Stimulated activated CD4-positive, alpha-beta T cell treated with anti-CD3 and anti-CD28 coated beads, Interleukin-1b, Interleukin-23, amount 100 ng/mL, for 1 hour (primary cell): Measurements from ENCODE around the gene SMARCE1.
A peak's percentile ranks its signal among the peaks of the same experiment; 100 is the strongest.
"Not testable (repeated sequence)": the region's sequence is repeated elsewhere in the genome, so short reads cannot be mapped to it uniquely, and the experiment has no call there.

Experiments used
- DNase-seq, 2 donors: peaks; one replicate each; pipeline ENCODE4 v3.0.0-alpha.2; 2020; ENCODE audit warnings: low read depth in 2 of 2

The SMARCE1 gene

GRCh38 chr17:40611840-40612474, 35.7 kb downstream of the SMARCE1 start:
- no peak for DNase-seq

GRCh38 chr17:40610359-40610758, 37.3 kb downstream of the SMARCE1 start:
- DNase-seq, result no peak

GRCh38 chr17:40608061-40608581, 39.5 kb downstream of the SMARCE1 start:
- no peak for DNase-seq

- DNase-seq, result no peak
These were observed 40.0 kb downstream of the SMARCE1 start for GRCh38 chr17:40607641-40608040.

- DNase-seq, result no peak
These were observed 40.9 kb downstream of the SMARCE1 start for GRCh38 chr17:40606548-40607353.

GRCh38 chr17:40605306-40605705, 42.3 kb downstream of the SMARCE1 start:
- no peak for DNase-seq

GRCh38 chr17:40604327-40605080, 43.1 kb downstream of the SMARCE1 start:
- no peak for DNase-seq

GRCh38 chr17:40602445-40603443, 44.9 kb downstream of the SMARCE1 start:
- DNase-seq, result no peak

GRCh38 chr17:40600486-40601046, 47.1 kb downstream of the SMARCE1 start:
- no peak for DNase-seq

- DNase-seq, result no peak
These were observed 48.2 kb downstream of the SMARCE1 start for GRCh38 chr17:40599468-40599763.

GRCh38 chr17:40598619-40599467, 48.8 kb downstream of the SMARCE1 start:
- peak in 1 of 2 donors; percentile 69 for DNase-seq

- DNase-seq, result no peak
These were observed 49.4 kb downstream of the SMARCE1 start for GRCh38 chr17:40598301-40598618.

GRCh38 chr17:40597556-40598300, 49.9 kb downstream of the SMARCE1 start:
- DNase-seq, result no peak

- no peak for DNase-seq
These were observed 50.5 kb downstream of the SMARCE1 start for GRCh38 chr17:40597156-40597555.

- no peak for DNase-seq
These were observed 51.2 kb downstream of the SMARCE1 start for GRCh38 chr17:40596261-40596919.

GRCh38 chr17:40590742-40591141, 56.9 kb downstream of the SMARCE1 start:
- no peak for DNase-seq

GRCh38 chr17:40588552-40588951, 59.1 kb downstream of the SMARCE1 start:
- no peak for DNase-seq

- not testable (repeated sequence) for DNase-seq
These were observed 61.4 kb downstream of the SMARCE1 start for GRCh38 chr17:40586264-40586663.

GRCh38 chr17:40584950-40585349, 62.7 kb downstream of the SMARCE1 start:
- not testable (repeated sequence) for DNase-seq
